C4-2B (cell line): ENCODE data around the gene MDM4.

Experiments used
- CTCF ChIP-seq: fragments of 450-650 bp; conservative IDR thresholded peaks from 2 replicates; pipeline ENCODE4 v1.5.1; 2017; ENCODE audit warnings: mild to moderate bottlenecking
- ZFX ChIP-seq: fragments of 450-650 bp; IDR thresholded peaks from 2 replicates; pipeline ENCODE4 v1.6.1; 2017

- TF ChIP-seq CTCF (no peak), ZFX (no peak)
Observed at GRCh38 chr1:204569478-204569877, 53.3 kb downstream of the MDM4 start.
